ENCODE results near the gene CD81. TPM values are rescaled to one million over a fixed set of nuclear protein-coding genes. Genes with fewer than 3 reads are reported as not detected.
"Not testable (repeated sequence)": the region's sequence is repeated elsewhere in the genome, so short reads cannot be mapped to it uniquely, and the experiment has no call there.

Gene CD81
- total RNA-seq, 2 donors from 2014 or later, result 111 to 217 TPM

- ATAC-seq (no peak), DNase-seq (no peak)
- intact Hi-C loops (cut with DNase I, micrococcal nuclease), result no loop called here
Observed at GRCh38 chr11:2352420-2352819, 24.7 kb upstream of the CD81 start.

- ATAC-seq (no peak), DNase-seq (no peak)
- intact Hi-C loops (cut with DNase I, micrococcal nuclease), result no loop called here
Observed at GRCh38 chr11:2355000-2355644, 22.0 kb upstream of the CD81 start.

GRCh38 chr11:2357246-2357645 is 19.9 kb upstream of the CD81 start:
- DNase-seq (no peak), ATAC-seq (no peak)
- intact Hi-C loops (cut with DNase I, micrococcal nuclease), result no loop called here

GRCh38 chr11:2357651-2358050 is 19.5 kb upstream of the CD81 start:
- ATAC-seq; DNase-seq; intact Hi-C loops (cut with DNase I, micrococcal nuclease): not testable (repeated sequence)

- intact Hi-C loops (cut with DNase I, micrococcal nuclease), result no loop called here
- no peak for DNase-seq
- ATAC-seq, result no peak
Observed at GRCh38 chr11:2358754-2359442, 18.2 kb upstream of the CD81 start.

DNA sequence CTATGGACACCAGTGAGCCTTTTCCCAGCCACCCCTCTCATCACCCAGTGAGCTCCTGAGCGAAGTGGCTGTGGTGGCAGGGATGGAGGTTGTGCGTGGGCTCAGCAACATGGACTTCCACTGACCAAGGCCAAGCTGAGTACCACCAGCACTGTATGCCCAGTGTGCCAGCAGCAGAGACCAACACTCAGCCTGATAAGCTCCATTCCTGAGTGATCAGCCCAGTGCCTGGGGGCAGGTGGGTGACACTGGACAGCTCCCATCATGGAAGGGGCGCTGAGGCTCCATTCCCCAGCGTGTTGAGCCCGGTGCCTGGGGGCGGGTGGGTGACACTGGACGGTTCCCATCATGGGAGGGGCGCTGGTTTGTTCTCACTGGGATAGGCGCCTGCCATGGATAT is 17.6 kb upstream of the CD81 start:
- no peak for ATAC-seq
- no peak for DNase-seq
- intact Hi-C loops (cut with DNase I, micrococcal nuclease), result no loop called here

- intact Hi-C loops (cut with DNase I, micrococcal nuclease), result no loop called here
- DNase-seq, result no peak
- no peak for ATAC-seq
Observed at GRCh38 chr11:2360081-2360642, 16.9 kb upstream of the CD81 start.

DNA sequence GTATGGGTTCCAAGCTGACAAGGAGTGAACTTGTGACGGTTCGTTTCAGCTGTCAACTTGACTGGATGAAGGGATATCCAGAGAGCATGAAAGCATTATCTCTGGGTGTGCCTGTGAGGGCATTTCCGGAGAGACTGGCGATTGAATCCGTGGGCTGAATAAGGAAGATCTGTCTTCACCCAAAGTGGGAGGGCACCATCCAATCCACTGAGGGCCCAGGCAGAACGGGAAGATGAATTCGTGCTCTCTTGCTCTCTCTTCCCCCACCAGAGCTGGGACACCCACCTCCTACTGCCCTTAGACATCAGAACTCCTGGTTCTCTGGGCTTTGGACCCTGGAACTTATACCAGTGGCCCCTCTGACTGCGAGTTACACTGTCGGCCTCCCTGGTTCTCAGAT is 15.5 kb upstream of the CD81 start:
- ATAC-seq (no peak), DNase-seq (no peak)
- intact Hi-C loops (cut with DNase I, micrococcal nuclease), result no loop called here

GRCh38 chr11:2362414-2362813 is 14.7 kb upstream of the CD81 start:
- DNase-seq, result no peak
- ATAC-seq, result no peak
- intact Hi-C loops (cut with DNase I, micrococcal nuclease), result no loop called here

- no peak for DNase-seq
- no peak for ATAC-seq
- intact Hi-C loops (cut with DNase I, micrococcal nuclease), result no loop called here
Observed at GRCh38 chr11:2363130-2363529, 14.0 kb upstream of the CD81 start.

- ATAC-seq, result no peak
- intact Hi-C loops (cut with DNase I, micrococcal nuclease), result no loop called here
- no peak for DNase-seq
Observed at GRCh38 chr11:2363577-2364370, 13.3 kb upstream of the CD81 start.

DNA sequence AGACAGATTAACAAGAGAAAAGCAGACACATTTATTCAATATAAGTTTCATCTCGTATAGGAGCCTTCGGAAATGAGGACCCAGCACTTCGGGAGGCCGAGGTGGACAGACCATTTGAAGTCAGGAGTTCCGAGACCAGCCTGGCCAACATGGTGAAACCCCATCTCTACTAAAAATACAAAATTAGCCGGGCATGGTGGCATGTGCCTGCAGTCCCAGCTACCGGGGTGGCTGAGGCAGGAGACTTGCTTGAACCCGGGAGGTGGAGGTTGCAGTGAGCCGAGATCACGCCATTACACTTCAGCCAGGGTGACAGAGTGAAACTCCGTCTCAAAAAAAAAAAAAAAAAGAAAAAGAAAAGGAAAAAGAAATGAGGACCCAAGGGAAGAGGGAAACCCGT is 12.7 kb upstream of the CD81 start:
- DNase-seq; intact Hi-C loops (cut with DNase I, micrococcal nuclease); ATAC-seq: not testable (repeated sequence)

DNA sequence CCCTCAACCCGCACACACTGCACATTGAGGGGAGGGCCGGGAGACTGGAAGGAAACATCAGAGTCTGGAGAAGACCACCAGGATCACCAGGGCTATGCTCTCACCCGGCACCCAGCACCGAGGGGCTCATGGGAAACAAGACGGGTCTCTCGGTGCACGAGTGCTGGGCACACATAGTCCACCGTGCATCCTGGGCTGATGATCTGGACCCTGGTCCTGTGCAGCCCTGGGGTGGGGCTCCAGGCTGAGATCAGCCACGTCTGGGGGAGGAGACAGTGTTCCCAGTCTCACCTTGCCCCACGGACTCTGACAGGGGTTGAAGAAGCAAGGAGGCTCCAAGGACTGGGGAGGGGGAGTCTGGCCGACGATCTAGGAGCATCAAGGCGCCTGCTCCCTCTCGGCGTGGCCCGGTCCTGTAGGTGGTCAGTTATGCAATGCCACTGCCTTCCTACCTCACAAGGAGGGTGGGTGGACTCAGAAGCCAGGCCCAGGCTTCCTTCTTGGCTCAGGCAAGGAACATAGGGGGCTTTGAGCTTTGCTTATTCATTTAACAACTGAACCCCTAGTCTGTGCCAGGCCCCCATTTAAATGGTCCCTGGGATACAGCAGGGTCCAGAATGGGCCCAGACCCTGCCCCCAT is 11.4 kb upstream of the CD81 start:
- DNase-seq (no peak), ATAC-seq (no peak)
- intact Hi-C loops (cut with DNase I, micrococcal nuclease), result no loop called here

DNA sequence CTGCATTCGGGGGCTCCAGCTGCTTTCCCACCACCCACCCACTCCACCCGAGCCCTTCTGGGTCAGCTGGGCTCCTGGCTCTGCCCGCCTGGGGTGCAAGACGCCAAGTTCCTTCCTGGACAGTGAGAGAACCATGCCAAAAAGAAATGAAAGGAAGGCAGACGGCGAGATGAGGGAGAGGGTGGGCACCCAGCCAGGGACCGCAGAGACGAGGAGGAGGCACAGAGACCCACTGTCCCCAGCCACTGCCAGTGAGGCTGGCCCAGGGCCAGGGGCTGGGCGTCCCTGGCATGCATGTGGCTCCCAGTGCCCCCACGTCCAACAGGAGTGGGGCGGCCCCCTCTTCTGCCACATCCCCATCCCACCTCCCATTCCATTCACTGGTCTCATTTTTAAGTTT is 10.8 kb upstream of the CD81 start:
- DNase-seq (no peak), ATAC-seq (no peak)
- intact Hi-C loops (cut with DNase I, micrococcal nuclease), result no loop called here

DNA sequence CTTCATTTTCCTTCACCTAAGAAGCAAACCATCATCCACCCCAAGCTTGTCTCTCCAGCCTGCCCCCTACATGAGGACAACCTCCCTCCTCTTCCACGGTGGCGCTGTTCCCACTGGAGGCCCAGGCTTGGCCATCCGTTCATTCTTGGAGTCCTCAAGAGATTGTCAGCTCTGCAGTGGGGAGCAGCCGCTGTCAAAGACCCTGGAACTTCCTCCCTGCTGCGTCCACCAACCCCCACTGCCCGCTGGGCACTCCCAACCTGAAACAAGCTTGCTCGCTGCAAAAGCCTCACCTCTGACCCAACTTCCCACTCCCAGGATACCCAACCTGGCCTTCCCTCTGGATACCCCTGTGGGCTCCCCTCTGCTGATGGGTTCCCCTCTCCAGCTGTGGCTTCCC is 10.4 kb upstream of the CD81 start:
- no peak for ATAC-seq
- no peak for DNase-seq
- intact Hi-C loops (cut with DNase I, micrococcal nuclease), result no loop called here

DNA sequence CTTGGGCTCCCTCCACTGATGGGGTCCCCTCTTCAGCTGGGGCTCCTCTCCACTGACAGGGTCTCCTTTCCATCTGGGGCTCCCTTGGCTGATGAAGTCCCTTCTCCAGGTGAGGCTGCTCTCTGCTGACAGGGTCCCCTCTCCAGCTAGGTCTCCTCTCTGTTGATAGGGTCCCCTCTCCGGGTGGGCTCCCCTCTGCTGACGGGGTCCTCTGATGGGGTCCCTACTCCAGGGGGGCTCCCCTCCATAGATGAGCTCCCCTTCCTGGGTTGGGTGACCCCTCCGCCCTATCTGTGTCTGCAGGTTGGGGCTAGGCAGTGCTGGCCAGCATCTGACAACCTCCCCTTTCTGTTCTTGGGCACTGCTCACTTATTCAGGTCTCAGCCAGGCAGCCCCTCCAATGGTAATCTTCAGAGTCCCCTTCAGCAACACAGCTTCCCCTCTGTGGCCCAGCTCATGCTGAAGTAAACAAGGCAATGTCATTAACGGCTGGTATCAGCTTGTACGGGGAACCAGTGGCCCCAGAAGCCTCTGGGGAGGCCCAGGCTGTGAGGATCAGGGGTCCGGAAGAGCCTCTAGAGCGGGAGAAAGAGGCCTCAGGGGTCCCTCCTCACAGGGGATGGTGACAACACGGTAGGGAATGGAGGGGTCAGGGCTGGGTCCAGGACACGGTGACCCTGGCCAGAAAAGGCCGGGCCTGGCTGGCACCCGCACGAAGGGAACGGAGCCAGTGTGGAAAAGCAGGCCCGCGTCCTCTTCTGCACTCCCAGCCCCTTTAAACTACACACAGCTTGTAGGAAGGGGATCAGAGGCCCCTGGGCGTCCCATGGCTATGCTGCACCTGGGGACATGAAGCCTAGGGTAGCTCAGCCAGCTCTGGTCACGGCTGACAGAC is 9.6 kb upstream of the CD81 start:
- ATAC-seq (no peak), DNase-seq (no peak)
- intact Hi-C loops (cut with DNase I, micrococcal nuclease), result no loop called here

- DNase-seq (no peak), ATAC-seq (no peak)
- intact Hi-C loops (cut with DNase I, micrococcal nuclease), result no loop called here
Observed at GRCh38 chr11:2368178-2368850, 8.8 kb upstream of the CD81 start.

GRCh38 chr11:2368851-2369180 is 8.3 kb upstream of the CD81 start:
- ATAC-seq (no peak), DNase-seq (no peak)
- intact Hi-C loops (cut with DNase I, micrococcal nuclease), result no loop called here
